HepG2 (cell line): ENCODE data around the gene RGMA.

Experiments used
- CBX5 ChIP-seq: sonication (generic); formaldehyde crosslinking; IDR thresholded peaks from 2 replicates; pipeline ENCODE4 v1.4.0; 2020; ENCODE audit warnings: missing genetic modification reagents, borderline replicate concordance
- CTCF ChIP-seq: sonication (generic); formaldehyde crosslinking; IDR thresholded peaks from 2 replicates; pipeline ENCODE4 v1.5.0; 2020; ENCODE audit warnings: mild to moderate bottlenecking, missing genetic modification reagents, moderate library complexity
- ERF ChIP-seq: IDR thresholded peaks from 2 replicates; pipeline ENCODE4 v1.6.1; 2018; ENCODE audit warnings: missing biosample characterization, missing genetic modification reagents
- EZH2 ChIP-seq: conservative IDR thresholded peaks from 2 replicates; pipeline ENCODE4 v1.6.1; 2012; ENCODE audit warnings: mild to moderate bottlenecking, low read depth, low read length, moderate library complexity
- GABPA ChIP-seq, 2 experiments: IDR thresholded peaks; 2 replicates each; pipeline ENCODE4 v1.6.1; 2011 to 2016; ENCODE audit warnings: low read depth in 2 of 2, low read length in 1 of 2, missing biosample characterization in 1 of 2, missing genetic modification characterization in 1 of 2
- IKZF4 ChIP-seq: sonication (generic); formaldehyde crosslinking; IDR thresholded peaks from 2 replicates; pipeline ENCODE4 v1.5.1; 2020; ENCODE audit warnings: borderline replicate concordance, mild to moderate bottlenecking, low read depth, missing genetic modification reagents; ENCODE audit errors: not compliant biosample characterization
- MYC ChIP-seq: sonication (generic); formaldehyde crosslinking; IDR thresholded peaks from 2 replicates; pipeline ENCODE4 v1.9.0; 2021; ENCODE audit warnings: missing genetic modification reagents, borderline replicate concordance
- PAX8 ChIP-seq: sonication (generic); formaldehyde crosslinking; IDR thresholded peaks from 2 replicates; pipeline ENCODE4 v1.8.0; 2022; ENCODE audit warnings: mild to moderate bottlenecking, missing genetic modification reagents, borderline replicate concordance
- POLR2A ChIP-seq, 2 experiments: IDR thresholded peaks; 2 replicates each; pipeline ENCODE4 v1.6.1; 2011; ENCODE audit warnings: low read depth in 2 of 2, low read length in 2 of 2, mild to moderate bottlenecking in 1 of 2, moderate library complexity in 1 of 2; ENCODE audit not compliant: insufficient read depth in 1 of 2
- ZBTB25 ChIP-seq: IDR thresholded peaks from 2 replicates; pipeline ENCODE4 v1.6.1; 2018; ENCODE audit warnings: missing genetic modification reagents
- ZFX ChIP-seq: sonication (generic); formaldehyde crosslinking; IDR thresholded peaks from 2 replicates; pipeline ENCODE4 v1.4.0; 2020; ENCODE audit warnings: mild to moderate bottlenecking, low read depth, missing genetic modification reagents, moderate library complexity
- ZNF407 ChIP-seq: sonication (generic); formaldehyde crosslinking; IDR thresholded peaks from one replicate; pipeline ENCODE4 v1.5.1; 2020; ENCODE audit warnings: mild to moderate bottlenecking, missing genetic modification reagents; ENCODE audit errors: not compliant biosample characterization

GRCh38 chr15:93042691-93043378, 46.2 kb downstream of the RGMA start:
- TF ChIP-seq EZH2 (no peak), ZBTB25 (CRISPR knock-in tag) (no peak), ZNF407 (CRISPR knock-in tag) (no peak), MYC (CRISPR knock-in tag) (no peak), CTCF (no peak), POLR2A (IDR thresholded peaks at IDR 0.05; ENCODE audit: insufficient read depth in 1 of 2, low read depth in 2 of 2, low read length in 2 of 2) (no peak), CBX5 (CRISPR knock-in tag) (no peak), GABPA (IDR thresholded peaks at IDR 0.05; ENCODE audit: low read depth, low read length) (no peak), GABPA (CRISPR knock-in tag; IDR thresholded peaks at IDR 0.05; ENCODE audit: low read depth) (no peak), IKZF4 (CRISPR knock-in tag) (no peak), ERF (no peak), PAX8 (CRISPR knock-in tag) (no peak), ZFX (CRISPR knock-in tag) (no peak)
